GM12874 (cell line): ENCODE data around the gene FCHSD2.

Source experiments
- TF ChIP-seq, protein P1 (sequence below): IDR thresholded peaks from 2 replicates; pipeline ENCODE4 v1.5.1; 2011; ENCODE audit warnings: low read depth, mild to moderate bottlenecking, control low read depth, low read length, moderate library complexity; ENCODE audit not compliant: insufficient read depth

Gene FCHSD2

DNA sequence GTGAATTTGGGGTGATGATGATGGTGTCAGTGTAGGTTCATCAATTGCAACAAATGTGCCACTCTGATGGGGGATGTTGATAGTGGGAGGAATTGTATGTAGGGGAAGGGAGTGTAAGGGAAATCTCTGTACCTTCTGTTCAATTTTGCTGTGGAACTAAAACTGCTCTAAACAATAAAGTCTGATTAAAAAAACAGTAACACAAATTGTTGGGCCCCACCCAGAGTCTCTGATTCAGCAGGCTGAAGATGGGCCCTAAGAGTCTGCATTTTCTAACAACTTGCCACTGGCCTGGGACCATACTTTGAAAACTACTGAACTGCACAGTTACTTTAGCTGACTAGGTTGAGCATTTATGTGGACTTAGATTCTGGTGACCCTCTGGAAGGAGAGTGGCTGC lies 214.7 kb downstream of the FCHSD2 start:
- TF ChIP-seq, protein P1, sequence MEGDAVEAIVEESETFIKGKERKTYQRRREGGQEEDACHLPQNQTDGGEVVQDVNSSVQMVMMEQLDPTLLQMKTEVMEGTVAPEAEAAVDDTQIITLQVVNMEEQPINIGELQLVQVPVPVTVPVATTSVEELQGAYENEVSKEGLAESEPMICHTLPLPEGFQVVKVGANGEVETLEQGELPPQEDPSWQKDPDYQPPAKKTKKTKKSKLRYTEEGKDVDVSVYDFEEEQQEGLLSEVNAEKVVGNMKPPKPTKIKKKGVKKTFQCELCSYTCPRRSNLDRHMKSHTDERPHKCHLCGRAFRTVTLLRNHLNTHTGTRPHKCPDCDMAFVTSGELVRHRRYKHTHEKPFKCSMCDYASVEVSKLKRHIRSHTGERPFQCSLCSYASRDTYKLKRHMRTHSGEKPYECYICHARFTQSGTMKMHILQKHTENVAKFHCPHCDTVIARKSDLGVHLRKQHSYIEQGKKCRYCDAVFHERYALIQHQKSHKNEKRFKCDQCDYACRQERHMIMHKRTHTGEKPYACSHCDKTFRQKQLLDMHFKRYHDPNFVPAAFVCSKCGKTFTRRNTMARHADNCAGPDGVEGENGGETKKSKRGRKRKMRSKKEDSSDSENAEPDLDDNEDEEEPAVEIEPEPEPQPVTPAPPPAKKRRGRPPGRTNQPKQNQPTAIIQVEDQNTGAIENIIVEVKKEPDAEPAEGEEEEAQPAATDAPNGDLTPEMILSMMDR: no peak

DNA sequence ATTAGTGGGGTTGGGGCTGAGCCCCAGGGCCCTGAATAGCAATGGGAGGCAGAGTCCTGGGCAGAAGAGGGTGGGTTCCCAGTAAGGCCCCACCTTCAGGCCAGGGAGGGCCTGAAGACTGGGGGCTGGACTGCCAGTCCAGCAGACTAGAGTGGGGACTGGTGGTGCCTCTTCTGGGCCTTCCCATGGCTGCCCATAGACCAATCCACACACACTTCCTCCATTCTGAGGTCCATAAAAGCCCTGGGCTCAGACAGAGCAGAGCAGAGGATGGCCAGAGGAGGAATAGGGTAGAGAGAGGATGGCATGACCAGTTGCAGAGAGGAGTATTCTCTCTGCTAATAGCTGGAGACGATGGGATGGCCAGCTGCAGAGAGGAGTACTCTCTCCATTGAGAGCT lies 216.0 kb downstream of the FCHSD2 start:
- TF ChIP-seq, protein P1: no peak

DNA sequence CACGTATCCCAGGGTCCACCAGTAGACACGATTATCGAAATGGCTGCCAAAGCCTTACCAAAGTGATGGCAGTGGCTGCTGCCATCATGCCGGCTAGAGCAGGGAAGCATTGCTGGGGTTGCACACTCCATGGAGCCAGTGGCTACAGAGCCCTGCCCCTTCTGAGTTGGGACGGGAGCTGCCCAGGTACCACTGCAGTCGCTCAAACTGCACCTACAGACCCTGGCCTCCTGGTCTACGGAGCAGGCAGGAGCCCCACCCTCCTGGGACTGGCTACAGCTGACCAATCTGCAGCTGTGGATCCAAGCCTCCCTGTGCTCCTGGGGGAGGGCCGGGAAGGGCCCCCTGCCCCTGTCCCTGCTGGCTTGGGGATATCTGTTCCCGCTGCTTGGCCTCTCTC lies 216.5 kb downstream of the FCHSD2 start:
- TF ChIP-seq, protein P1: no peak

DNA sequence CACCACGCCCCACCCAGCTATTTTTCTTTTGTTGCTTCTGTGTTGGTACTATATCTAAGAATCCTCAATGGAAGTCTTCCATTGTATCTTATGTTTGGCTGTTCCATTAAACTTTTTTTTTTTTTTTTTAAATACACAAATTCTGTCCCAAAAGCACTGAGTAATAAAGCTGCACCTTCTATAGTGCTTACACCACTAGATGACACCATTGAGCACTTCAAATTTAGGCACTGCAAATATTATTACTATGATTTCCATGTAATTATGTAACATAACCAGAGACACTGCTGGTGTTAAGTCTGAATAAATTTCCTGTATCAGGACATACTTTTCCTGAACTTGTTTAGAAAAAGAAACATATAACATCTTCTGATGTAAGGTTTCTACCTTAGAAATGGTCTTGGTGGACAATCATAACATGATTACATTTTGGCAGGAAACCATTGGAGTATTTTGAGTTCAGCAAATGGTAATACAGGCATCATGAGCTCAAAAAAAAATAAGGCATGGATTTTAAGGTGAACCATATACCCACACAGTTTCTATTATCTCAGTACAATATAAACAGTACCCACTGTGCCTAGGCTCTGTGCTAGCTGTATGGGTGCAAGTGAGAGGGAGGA lies 217.4 kb downstream of the FCHSD2 start:
- TF ChIP-seq, protein P1: peak; percentile 29; the same call in 1 of the 2 replicates

DNA sequence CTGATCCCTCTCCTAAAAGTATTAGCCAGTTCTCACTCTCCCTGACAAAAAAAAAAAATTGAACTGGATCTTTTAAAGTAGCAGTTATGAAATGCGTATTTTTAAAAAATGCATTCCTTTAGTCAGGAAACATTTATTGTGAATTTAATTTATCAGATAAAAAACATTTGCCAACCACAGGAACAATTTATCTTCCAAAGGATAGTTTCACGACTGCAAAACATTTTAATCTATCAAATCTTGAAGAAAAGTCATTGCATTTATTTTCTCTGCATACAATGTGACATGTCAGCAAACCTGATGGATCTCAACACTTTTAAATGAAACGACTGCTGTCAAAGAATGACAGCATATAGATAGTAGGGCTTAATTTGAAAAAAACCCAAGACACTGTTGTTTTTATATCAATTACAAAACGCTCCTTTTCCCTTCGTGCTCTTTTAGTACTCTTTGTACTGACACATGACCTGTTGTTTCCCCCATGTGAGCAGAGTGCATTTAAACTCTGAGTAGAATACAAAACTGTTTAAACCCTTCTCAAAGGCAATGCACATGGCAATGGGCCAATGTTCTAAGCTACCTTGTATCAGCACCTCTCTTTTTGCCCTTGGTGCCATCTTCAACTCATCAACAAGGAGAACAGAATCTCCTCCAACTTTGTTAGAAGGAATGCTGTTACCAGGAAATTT lies 220.9 kb downstream of the FCHSD2 start:
- TF ChIP-seq, protein P1: no peak

DNA sequence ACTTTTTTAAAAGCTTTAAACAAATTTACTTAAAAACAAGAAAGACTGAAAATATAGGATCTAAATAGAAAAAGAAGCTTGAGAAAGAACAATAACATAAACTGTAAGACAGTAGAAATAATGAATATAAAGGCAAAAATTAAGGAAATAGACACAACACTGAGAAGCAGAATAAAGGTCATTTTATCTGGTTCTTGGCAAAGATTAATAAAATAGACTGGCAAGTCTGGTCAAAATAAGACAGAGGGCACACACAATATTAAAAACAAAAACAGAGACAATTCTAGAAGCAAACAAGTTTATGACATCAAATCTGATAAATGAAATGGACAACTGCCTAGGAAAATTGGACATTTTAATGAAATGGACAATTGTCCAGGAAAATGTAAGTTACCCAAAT lies 222.1 kb downstream of the FCHSD2 start:
- TF ChIP-seq, protein P1: no peak

DNA sequence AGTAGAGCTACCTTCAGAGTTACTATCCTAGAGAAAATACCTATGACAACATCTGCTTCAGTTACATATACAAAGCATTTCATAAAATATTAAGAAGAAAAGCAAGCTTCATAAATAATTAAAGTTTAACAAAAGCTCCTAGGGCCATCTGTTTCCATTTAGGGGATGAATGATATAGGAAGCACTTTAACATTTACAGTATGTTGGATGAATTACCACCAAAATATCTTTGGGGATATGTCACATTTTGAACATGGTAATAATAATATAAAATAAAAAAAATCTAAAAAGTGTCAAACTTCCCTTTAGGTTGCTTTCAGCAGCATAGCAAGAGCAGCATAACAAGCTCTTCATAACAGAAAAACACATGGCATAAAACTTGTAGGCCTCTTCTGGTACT lies 223.3 kb downstream of the FCHSD2 start:
- TF ChIP-seq, protein P1: no peak
